Lung (tissue), 12 donors: ENCODE results near the gene MAP6. TPM values are rescaled to one million over a fixed set of nuclear protein-coding genes. Genes with fewer than 3 reads are reported as not detected.
A peak's percentile ranks its signal among the peaks of the same experiment; 100 is the strongest.

Source experiments
- ATAC-seq: fragments of 200-7000 bp; cut with Tn5 transposase; one replicate; pipeline ENCODE4 v1.9.1; 2020; ENCODE audit warnings: moderate number of reproducible peaks; ENCODE audit not compliant: insufficient read depth, low FRiP score
- DNase-seq, 3 donors: peaks; one replicate each; pipeline ENCODE4 v3.0.0-alpha.2; 2013 to 2017
- H3K27ac ChIP-seq, 2 donors: one replicate each; pipeline ENCODE4 v1.5.1; 2013; ENCODE audit warnings: mild to moderate bottlenecking in 2 of 2, moderate library complexity in 2 of 2, control low read depth in 1 of 2, inconsistent platforms in 1 of 2, low read depth in 1 of 2, low read length in 1 of 2
- H3K27me3 ChIP-seq, 3 donors: one replicate each; pipeline ENCODE4 v1.5.1; 2013; ENCODE audit warnings: low read length in 2 of 3; ENCODE audit not compliant: control insufficient read depth in 3 of 3, insufficient read depth in 3 of 3
- H3K36me3 ChIP-seq, 4 donors: one replicate each; pipeline ENCODE4 v1.5.1; 2013; ENCODE audit warnings: low read length in 4 of 4, mild to moderate bottlenecking in 1 of 4, moderate library complexity in 1 of 4; ENCODE audit not compliant: control insufficient read depth in 4 of 4, insufficient read depth in 4 of 4
- H3K4me1 ChIP-seq, 5 donors: one replicate each; pipeline ENCODE4 v1.5.1; 2013; ENCODE audit warnings: low read length in 5 of 5, mild to moderate bottlenecking in 2 of 5, moderate library complexity in 1 of 5; ENCODE audit not compliant: control insufficient read depth in 5 of 5, insufficient read depth in 5 of 5
- H3K4me3 ChIP-seq: one replicate; pipeline ENCODE4 v1.5.1; 2013; ENCODE audit warnings: mild to moderate bottlenecking, control low read depth, moderate library complexity
- H3K9ac ChIP-seq, 2 donors: one replicate each; pipeline ENCODE4 v1.5.1; 2013; ENCODE audit warnings: low read length in 2 of 2, control low read depth in 1 of 2; ENCODE audit not compliant: insufficient read depth in 1 of 2
- H3K9me3 ChIP-seq, 4 donors: one replicate each; pipeline ENCODE4 v1.5.1; 2013; ENCODE audit warnings: low read length in 3 of 4, mild to moderate bottlenecking in 1 of 4, moderate library complexity in 1 of 4; ENCODE audit not compliant: control insufficient read depth in 4 of 4, insufficient read depth in 3 of 4
- WGBS, 2 donors: extraction: QIAGEN DNeasy Blood & Tissue Kit; methylation state at CpG; one replicate each; pipeline ENCODE4 v1.1.7; 2013; 5-methylcytosine and 5-hydroxymethylcytosine counted together
- polyA plus RNA-seq, 2 donors: library from polyadenylated mRNA; stranded (reverse); fragments of 200-250 nt; gene quantifications; one replicate each; pipeline ENCODE4 v1.2.1, GENCODE V29; 2013
- total RNA-seq, 2 donors: library from RNA; depleted of rRNA in 1 of 2; stranded (reverse); fragments of >200 nt in 1 of 2; gene quantifications; one replicate each; pipeline ENCODE4 v1.2.1, GENCODE V29; 2014 to 2021
- TF ChIP-seq, protein P1 (sequence below): IDR thresholded peaks from 2 replicates; pipeline ENCODE4 v1.5.1; 2012; ENCODE audit warnings: mild to moderate bottlenecking; ENCODE audit errors: control extremely low read depth, extremely low read depth
- donor health status: control.
- donor health status: control.
- donor health status: Bipolar disorder and iron deficiency.
- donor health status: healthy.
- donor health status: DM: yes; HTN: yes; CAD: no.

MAP6 gene
- total and polyA plus RNA-seq, 4 donors = 5.8 to 17.8 (median 7.2) TPM

DNA sequence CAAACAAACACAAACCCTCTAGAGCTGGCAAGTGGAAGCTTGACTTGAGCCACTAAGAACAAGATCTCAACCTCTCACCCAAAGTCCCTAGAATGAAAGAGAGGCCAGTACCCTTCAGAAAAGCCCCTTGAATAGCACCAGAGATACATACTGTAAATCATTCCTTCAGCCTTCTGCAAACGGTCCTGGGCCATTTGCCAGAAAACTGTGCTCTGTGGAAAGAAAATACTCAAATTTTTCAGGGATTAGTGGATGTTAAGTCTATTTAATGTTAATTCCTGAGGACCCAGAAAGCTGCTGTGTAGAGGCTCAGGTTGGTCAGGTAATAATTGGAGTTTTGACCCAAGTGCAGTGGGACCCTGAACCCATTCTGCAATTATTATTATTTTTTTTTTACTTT lies 89.9 kb downstream of the MAP6 start:
- 24 to 36% methylated on average over 1 of the region's 1 CpG for WGBS, 2 donors
- Histone ChIP-seq H3K27ac (no peak overlapping the region), H3K9me3 (peaks cover 0 to 2% (median 0%) of the 10 kb centered on the region in 4 donors), H3K4me1 (peaks cover 0 to 20% (median 9%) of the 10 kb centered on the region in 5 donors), H3K27me3 (no peaks in the 10 kb centered on the region), H3K36me3 (peaks cover 0 to 2% (median 0%) of the 10 kb centered on the region in 4 donors), H3K9ac (no peak overlapping the region), H3K4me3 (no peak overlapping the region)
- DNase-seq (no peak), ATAC-seq (no peak)
- TF ChIP-seq, protein P1, sequence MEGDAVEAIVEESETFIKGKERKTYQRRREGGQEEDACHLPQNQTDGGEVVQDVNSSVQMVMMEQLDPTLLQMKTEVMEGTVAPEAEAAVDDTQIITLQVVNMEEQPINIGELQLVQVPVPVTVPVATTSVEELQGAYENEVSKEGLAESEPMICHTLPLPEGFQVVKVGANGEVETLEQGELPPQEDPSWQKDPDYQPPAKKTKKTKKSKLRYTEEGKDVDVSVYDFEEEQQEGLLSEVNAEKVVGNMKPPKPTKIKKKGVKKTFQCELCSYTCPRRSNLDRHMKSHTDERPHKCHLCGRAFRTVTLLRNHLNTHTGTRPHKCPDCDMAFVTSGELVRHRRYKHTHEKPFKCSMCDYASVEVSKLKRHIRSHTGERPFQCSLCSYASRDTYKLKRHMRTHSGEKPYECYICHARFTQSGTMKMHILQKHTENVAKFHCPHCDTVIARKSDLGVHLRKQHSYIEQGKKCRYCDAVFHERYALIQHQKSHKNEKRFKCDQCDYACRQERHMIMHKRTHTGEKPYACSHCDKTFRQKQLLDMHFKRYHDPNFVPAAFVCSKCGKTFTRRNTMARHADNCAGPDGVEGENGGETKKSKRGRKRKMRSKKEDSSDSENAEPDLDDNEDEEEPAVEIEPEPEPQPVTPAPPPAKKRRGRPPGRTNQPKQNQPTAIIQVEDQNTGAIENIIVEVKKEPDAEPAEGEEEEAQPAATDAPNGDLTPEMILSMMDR = no peak

DNA sequence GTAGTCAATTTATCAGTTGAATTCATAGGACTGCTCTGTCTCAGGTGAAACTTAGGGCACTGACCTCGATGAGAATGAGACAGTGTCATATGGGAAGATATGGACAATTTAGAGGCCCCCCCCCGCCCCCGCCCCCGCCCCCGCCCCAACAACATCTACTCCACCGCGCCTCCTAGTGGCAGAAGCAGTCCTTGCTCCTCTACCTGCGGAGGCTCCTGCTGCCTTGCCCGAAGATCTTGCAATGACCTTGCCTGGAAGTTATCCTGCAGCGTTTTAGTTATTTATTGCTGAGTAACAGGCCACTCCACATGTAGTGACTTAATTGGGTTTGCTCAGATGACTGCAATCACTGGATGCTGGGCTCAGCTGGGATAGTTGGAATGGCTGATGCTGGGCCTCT lies 91.6 kb downstream of the MAP6 start:
- peaks cover under 1 to 17% (median 3%) of the 10 kb centered on the region in 4 donors for H3K36me3 ChIP-seq
- DNase-seq (no peak), ATAC-seq (no peak)
- H3K27me3 ChIP-seq = no peaks in the 10 kb centered on the region
- peaks cover 0 to 2% (median 0%) of the 10 kb centered on the region in 4 donors for H3K9me3 ChIP-seq
- 16 to 27% methylated on average over 10 of the region's 10 CpGs for WGBS, 2 donors
- TF ChIP-seq, protein P1 = no peak
- H3K9ac ChIP-seq = no peak overlapping the region
- H3K27ac ChIP-seq = peak overlapping the region in 1 of 2 donors; percentile 77
- H3K4me1 ChIP-seq = peaks cover 0 to 16% (median 1%) of the 10 kb centered on the region in 5 donors
- no peak overlapping the region for H3K4me3 ChIP-seq

DNA sequence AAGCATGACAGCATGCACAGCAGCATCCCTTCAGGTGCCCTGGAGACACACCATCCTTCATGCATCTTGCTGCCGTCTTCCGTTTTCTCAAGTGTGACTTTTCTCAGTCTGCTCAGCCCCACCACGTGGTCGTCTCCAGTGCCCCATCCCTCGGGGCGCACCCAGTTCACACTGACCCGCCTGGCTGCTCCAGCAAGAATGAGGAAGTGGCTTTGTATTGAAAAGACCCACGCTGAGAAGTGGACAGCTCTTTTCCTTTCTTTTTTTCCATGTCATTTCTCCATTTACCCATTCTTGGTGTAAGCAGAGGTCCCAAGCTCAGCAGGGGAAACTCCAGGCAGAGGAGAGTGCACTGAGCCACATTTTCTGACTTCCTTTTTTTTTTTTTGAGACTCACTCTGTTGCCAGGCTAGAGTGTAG lies 92.3 kb downstream of the MAP6 start:
- Histone ChIP-seq H3K27ac (peak overlapping the region in 1 of 2 donors; percentile 77), H3K36me3 (peaks cover 7 to 24% (median 9%) of the 10 kb centered on the region in 4 donors)

More for the DNA sequence above, 92.3 kb downstream of the MAP6 start:
- no peaks in the 10 kb centered on the region for H3K27me3 ChIP-seq
- H3K4me3 ChIP-seq = no peak overlapping the region
- DNase-seq (peak; percentile 51 to 62 (median 52)), ATAC-seq (peak; percentile 72)
- WGBS, 2 donors = 8 to 10% methylated on average over 8 of the region's 8 CpGs
- TF ChIP-seq, protein P1 = no peak
- H3K9ac ChIP-seq = no peak overlapping the region
- H3K9me3 ChIP-seq = peaks cover 0 to 2% (median 0%) of the 10 kb centered on the region in 4 donors
- H3K4me1 ChIP-seq = peaks cover 0 to 11% (median 0%) of the 10 kb centered on the region in 5 donors
